Tibial nerve (tissue), 4 donors: ENCODE measurements around the gene ATP8A2. TPM values are rescaled to one million over a fixed set of nuclear protein-coding genes. Genes with fewer than 3 reads are reported as not detected.

Experiments used
- DNase-seq, 2 donors: peaks; one replicate each; pipeline ENCODE4 v3.0.0-alpha.2; 2019; ENCODE audit warnings: low spot score in 2 of 2
- H3K27ac ChIP-seq, 4 donors: fragments of 200-600 bp; sonication (generic) in 3 of 4; one replicate each; pipeline ENCODE4 v1.5.1; 2017 to 2019; ENCODE audit warnings: mild to moderate bottlenecking in 1 of 4
- H3K27me3 ChIP-seq, 2 donors: fragments of 200-600 bp; sonication (generic) in 1 of 2; one replicate each; pipeline versions ENCODE4 v1.5.1 to v1.6.0; 2017 to 2019
- H3K36me3 ChIP-seq, 3 donors: fragments of 200-600 bp; sonication (generic); one replicate each; pipeline ENCODE4 v1.5.1; 2018 to 2019
- H3K4me1 ChIP-seq, 4 donors: fragments of 200-600 bp; sonication (generic) in 3 of 4; one replicate each; pipeline ENCODE4 v1.5.1; 2017 to 2019
- H3K4me3 ChIP-seq, 4 donors: fragments of 200-600 bp; sonication (generic) in 3 of 4; one replicate each; pipeline ENCODE4 v1.5.1; 2017 to 2019; ENCODE audit warnings: mild to moderate bottlenecking in 1 of 4, moderate library complexity in 1 of 4
- H3K9me3 ChIP-seq, 4 donors: fragments of 200-600 bp; sonication (generic) in 3 of 4; one replicate each; pipeline ENCODE4 v1.5.1; 2017 to 2019
- EP300 ChIP-seq, 2 donors: sonication (generic); formaldehyde crosslinking; IDR thresholded peaks; one replicate each; pipeline ENCODE4 v1.6.1; 2017; ENCODE audit warnings: antibody characterized with exemption in 2 of 2, mild to moderate bottlenecking in 1 of 2
- POLR2A ChIP-seq, 2 donors: fragments of 450-650 bp; IDR thresholded peaks; one replicate each; pipeline ENCODE4 v1.6.1; 2017; ENCODE audit warnings: antibody characterized with exemption in 2 of 2, mild to moderate bottlenecking in 2 of 2, moderate library complexity in 2 of 2
- WGBS, 2 donors: methylation state at CpG; one replicate each; pipeline ENCODE4 v1.1.5; 2018; 5-methylcytosine and 5-hydroxymethylcytosine counted together
- total RNA-seq, 4 donors: library from RNA; depleted of rRNA; stranded (reverse); fragments of >200 nt; gene quantifications; one replicate each; pipeline ENCODE4 v1.1.0, GENCODE V29; 2016
- TF ChIP-seq, protein P1 (sequence below), 5 experiments: fragments of 200-600 bp in 3 of 5; fragments of 450-650 bp in 2 of 5; sonication (generic) in 3 of 5; IDR thresholded peaks; one replicate each; pipeline ENCODE4 v1.5.1; 2016 to 2019; ENCODE audit warnings: antibody characterized with exemption in 5 of 5, mild to moderate bottlenecking in 3 of 5, moderate library complexity in 2 of 5

Gene ATP8A2
- total RNA-seq, 4 donors from 2014 or later = 0.30 to 1.7 (median 0.61) TPM

- no peak for TF ChIP-seq POLR2A (IDR thresholded peaks at IDR 0.05)
- 30 to 43% methylated on average over 2 of the region's 2 CpGs for WGBS, 2 donors
- H3K9me3 ChIP-seq = no peaks in the 10 kb centered on the region
These were observed 102.1 kb downstream of the ATP8A2 start for GRCh38 chr13:25473864-25474263.

DNA sequence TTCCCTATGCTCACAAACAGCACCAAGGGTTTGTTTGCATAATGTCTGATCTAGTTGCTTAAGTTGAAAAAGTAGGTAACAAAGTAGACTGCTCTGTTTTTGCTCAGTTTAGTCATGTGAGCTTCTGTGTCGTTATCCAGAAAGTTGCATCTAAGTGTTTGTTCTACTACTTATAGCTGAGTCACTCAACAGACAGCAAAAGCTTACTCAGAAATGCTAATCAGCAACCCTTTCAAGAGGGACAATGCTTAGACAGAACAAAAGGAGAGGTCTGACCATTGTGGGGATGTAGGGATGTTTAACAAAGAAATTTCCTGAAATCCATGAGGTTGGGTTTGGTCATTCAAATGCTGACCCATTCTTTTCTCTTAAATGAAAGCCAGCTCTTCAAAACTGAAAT lies 106.4 kb downstream of the ATP8A2 start:
- H3K36me3 ChIP-seq = no peaks in the 10 kb centered on the region
- H3K4me1 ChIP-seq = no peaks in the 10 kb centered on the region
- DNase-seq = no peak
- no peaks in the 10 kb centered on the region for H3K27me3 ChIP-seq
- H3K4me3 ChIP-seq = no peak overlapping the region
- WGBS, 2 donors = 62 to 67% methylated on average over 1 of the region's 1 CpG
- TF ChIP-seq, protein P1, sequence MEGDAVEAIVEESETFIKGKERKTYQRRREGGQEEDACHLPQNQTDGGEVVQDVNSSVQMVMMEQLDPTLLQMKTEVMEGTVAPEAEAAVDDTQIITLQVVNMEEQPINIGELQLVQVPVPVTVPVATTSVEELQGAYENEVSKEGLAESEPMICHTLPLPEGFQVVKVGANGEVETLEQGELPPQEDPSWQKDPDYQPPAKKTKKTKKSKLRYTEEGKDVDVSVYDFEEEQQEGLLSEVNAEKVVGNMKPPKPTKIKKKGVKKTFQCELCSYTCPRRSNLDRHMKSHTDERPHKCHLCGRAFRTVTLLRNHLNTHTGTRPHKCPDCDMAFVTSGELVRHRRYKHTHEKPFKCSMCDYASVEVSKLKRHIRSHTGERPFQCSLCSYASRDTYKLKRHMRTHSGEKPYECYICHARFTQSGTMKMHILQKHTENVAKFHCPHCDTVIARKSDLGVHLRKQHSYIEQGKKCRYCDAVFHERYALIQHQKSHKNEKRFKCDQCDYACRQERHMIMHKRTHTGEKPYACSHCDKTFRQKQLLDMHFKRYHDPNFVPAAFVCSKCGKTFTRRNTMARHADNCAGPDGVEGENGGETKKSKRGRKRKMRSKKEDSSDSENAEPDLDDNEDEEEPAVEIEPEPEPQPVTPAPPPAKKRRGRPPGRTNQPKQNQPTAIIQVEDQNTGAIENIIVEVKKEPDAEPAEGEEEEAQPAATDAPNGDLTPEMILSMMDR (IDR thresholded peaks at IDR 0.05) = no peak
- TF ChIP-seq EP300 (IDR thresholded peaks at IDR 0.05) (no peak), POLR2A (IDR thresholded peaks at IDR 0.05) (no peak)
- H3K9me3 ChIP-seq = peaks cover 0 to 11% (median 0%) of the 10 kb centered on the region in 4 donors
- no peak overlapping the region for H3K27ac ChIP-seq

More at GRCh38 chr13:25473864-25474263, 102.1 kb downstream of the ATP8A2 start:
- H3K36me3 ChIP-seq = no peaks in the 10 kb centered on the region
- peaks cover 0 to 12% of the 10 kb centered on the region in 2 donors for H3K27me3 ChIP-seq
- H3K4me1 ChIP-seq = peaks cover 0 to 2% (median 0%) of the 10 kb centered on the region in 4 donors
- H3K4me3 ChIP-seq = no peak overlapping the region
- DNase-seq = no peak
- no peak overlapping the region for H3K27ac ChIP-seq

GRCh38 chr13:25489238-25489637 lies 117.5 kb downstream of the ATP8A2 start:
- Histone ChIP-seq H3K27ac (no peak overlapping the region), H3K4me1 (no peaks in the 10 kb centered on the region), H3K36me3 (no peaks in the 10 kb centered on the region), H3K4me3 (no peak overlapping the region), H3K9me3 (peaks cover 0 to 9% (median 0%) of the 10 kb centered on the region in 4 donors), H3K27me3 (no peaks in the 10 kb centered on the region)
- 24 to 28% methylated on average over 12 of the region's 12 CpGs for WGBS, 2 donors
- no peak for TF ChIP-seq POLR2A (IDR thresholded peaks at IDR 0.05)
- TF ChIP-seq, protein P1 (IDR thresholded peaks at IDR 0.05) = no peak
- no peak for TF ChIP-seq EP300 (IDR thresholded peaks at IDR 0.05)
- DNase-seq = no peak

- WGBS, 2 donors = 49 to 61% methylated on average over 9 of the region's 9 CpGs
These were observed 118.5 kb downstream of the ATP8A2 start for GRCh38 chr13:25490236-25490635.

GRCh38 chr13:25493931-25494640 lies 122.3 kb downstream of the ATP8A2 start:
- no peak for TF ChIP-seq EP300 (IDR thresholded peaks at IDR 0.05)
- TF ChIP-seq, protein P1 (IDR thresholded peaks at IDR 0.05) = no peak
- no peak for TF ChIP-seq POLR2A (IDR thresholded peaks at IDR 0.05)

More at GRCh38 chr13:25490236-25490635, 118.5 kb downstream of the ATP8A2 start:
- DNase-seq = no peak
- H3K4me1 ChIP-seq = no peaks in the 10 kb centered on the region
- no peaks in the 10 kb centered on the region for H3K27me3 ChIP-seq
- no peak for TF ChIP-seq EP300 (IDR thresholded peaks at IDR 0.05)
- TF ChIP-seq POLR2A (IDR thresholded peaks at IDR 0.05) = no peak
- TF ChIP-seq, protein P1 (IDR thresholded peaks at IDR 0.05) = no peak
- H3K36me3 ChIP-seq = no peaks in the 10 kb centered on the region
- peaks cover 0 to 9% (median 0%) of the 10 kb centered on the region in 4 donors for H3K9me3 ChIP-seq
- H3K4me3 ChIP-seq = no peak overlapping the region
- no peak overlapping the region for H3K27ac ChIP-seq

More at GRCh38 chr13:25493931-25494640, 122.3 kb downstream of the ATP8A2 start:
- no peaks in the 10 kb centered on the region for H3K36me3 ChIP-seq
- H3K27me3 ChIP-seq = no peaks in the 10 kb centered on the region
- 64 to 69% methylated on average over 10 of the region's 10 CpGs for WGBS, 2 donors
- no peak for DNase-seq
- peaks cover 0 to 9% (median 0%) of the 10 kb centered on the region in 4 donors for H3K9me3 ChIP-seq
- no peak overlapping the region for H3K4me3 ChIP-seq
- H3K4me1 ChIP-seq = no peaks in the 10 kb centered on the region
- no peak overlapping the region for H3K27ac ChIP-seq
